CD4-positive, alpha-beta T cell treated with Interleukin-15 for 4 hours (primary cell): ENCODE measurements around the gene ATP2B3.

Source experiments
- DNase-seq: peaks from one replicate; pipeline ENCODE4 v3.0.0-alpha.2; 2020; ENCODE audit warnings: low spot score

The ATP2B3 gene

DNA sequence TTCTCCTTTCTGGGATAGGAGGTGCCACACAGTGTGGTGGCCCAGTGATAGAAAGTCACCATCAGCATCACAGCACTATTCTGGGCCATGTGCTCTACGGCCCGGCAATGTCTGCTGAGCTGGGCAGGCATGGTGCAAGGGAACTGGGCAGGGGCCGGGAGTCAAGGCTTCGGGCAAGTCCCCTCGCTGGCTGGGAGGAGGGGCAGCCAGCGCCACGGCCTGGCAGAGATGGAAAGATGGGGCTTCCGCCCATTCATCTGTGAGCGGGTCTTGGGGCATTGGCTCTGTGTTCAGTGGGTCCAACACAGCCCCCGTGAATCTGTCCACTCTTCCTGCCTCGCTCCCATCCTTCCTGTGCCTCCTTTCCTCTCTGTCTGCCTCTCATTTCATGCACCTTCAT is 7.1 kb upstream of the ATP2B3 start:
- no peak for DNase-seq

DNA sequence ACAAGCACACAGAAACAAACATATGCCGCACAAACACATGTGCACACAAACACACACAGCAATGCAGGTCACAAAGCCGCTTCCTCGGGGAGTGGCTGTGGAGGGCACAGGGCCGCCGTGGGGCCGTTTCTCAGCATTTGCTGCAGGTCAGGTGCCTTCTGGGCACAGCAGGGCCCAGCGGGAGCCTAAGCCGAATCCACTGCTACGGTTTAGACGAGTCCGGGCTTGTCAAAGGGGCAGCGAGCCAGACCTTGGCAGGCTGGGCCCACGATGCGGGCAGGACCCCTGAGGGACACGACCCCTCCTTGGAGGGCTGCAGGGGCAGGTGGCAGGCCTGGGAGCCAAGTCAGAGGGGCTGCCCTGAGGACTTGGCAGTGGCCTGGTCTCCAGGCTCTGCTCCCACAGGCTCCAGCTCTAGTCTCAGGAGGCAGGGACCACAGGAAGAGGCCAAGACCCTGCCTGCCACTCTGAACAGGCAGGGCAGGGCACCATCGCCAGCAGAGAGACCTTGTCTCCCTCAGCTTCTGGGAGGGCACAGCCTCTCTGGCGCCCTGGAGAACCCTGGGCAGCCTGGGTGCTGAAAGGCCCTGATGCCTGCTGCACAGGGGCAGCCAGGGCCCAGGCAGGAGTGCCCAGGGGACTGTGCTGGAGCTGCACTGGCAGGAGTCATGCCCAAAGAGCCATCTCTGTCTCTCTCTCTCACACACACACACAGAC is 5.5 kb upstream of the ATP2B3 start:
- DNase-seq, result no peak

DNA sequence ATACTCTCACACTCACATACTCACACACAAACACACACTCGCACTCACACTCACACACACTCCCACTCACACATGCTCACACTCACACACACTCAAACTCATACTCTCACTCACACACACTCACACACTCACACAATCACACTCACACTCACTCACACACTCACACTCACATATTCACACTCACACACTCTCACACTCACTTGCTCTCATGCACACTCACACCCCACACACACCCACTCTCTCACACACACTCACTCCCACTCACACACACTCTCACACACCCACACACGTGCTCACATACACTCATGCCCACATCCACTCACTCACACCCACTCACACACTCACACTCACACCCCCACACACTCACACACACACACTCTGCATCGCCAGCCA is 4.9 kb upstream of the ATP2B3 start:
- DNase-seq, result no peak

DNA sequence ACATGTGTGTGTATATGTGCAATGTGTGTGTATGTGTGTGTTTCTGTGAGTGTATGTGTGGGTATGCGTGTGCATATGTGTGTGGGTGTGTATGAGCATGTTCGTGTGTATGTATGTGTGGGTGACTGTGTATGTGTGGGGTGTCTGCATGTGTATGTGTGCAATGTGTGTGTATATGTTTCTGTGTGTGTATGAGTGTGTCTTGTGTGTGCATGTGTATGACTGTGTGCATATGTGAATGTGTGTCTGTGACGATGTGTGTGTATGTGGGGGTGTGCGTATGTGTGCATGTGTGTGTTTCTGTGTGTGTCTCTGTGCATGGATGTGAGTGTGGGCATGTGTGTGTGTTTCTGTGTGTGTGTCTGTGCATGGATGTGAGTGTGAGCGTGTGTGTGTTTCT is 4.2 kb upstream of the ATP2B3 start:
- DNase-seq, result no peak

DNA sequence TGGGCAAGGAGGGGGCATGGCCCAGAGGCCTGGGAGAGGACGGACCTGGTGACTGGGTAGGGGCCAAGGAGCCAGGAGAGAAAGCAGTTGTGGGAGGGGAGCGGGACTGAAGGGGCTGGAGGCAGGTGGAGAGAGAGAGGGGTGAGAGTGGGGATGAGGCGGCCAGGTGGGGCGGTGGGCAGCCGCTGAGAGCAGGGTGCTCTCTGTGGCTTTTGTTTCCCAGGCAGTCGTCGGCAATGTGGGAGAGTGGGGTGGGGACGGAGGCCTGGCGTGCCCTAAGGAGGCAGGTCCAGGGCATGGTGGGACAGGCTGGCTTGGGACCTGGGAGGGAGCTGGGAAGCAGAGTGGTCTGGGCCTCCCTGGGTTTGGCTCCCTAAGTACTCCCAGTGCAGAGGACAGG is 3.2 kb upstream of the ATP2B3 start:
- DNase-seq, result no peak

DNA sequence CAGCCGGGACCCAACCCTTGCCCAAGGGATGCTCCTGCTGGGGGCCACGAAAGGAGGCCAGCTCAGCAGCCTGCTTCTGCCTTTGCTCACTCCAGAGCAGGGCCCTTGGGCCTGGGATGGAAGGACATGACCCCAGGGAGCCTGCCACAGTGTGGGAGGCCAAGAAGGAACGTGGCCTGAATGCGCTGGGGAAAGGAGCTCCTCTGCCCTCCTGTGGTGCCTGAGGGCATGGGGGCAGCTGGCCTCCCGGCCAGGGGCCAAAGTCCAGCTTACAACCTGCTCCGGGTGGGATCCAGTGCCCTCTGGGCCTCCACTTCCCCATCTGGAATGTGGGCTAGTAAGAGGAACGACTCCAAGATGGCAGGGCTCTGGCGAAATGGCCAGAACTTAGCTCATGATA is 2.0 kb upstream of the ATP2B3 start:
- DNase-seq, result no peak

DNA sequence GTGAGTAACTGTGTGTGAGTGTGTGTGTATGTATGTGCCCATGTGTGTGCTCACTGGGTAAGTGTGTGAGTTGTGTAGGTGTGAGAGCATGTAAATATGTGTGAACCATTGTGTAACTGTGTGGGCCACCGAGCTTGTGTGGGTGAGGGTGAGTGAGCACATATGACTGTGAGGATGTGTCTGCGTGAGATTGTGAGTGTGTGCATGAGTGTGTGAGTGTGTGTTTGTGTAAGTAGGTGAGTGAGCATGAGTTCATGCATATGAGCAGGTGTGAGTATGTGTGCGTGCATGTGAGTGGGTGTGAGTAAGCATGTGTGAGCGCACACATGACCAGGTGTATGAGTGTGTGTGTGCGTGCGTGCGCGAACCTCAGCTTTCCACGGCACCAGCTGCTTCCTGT is 1.4 kb upstream of the ATP2B3 start:
- DNase-seq, result no peak

DNA sequence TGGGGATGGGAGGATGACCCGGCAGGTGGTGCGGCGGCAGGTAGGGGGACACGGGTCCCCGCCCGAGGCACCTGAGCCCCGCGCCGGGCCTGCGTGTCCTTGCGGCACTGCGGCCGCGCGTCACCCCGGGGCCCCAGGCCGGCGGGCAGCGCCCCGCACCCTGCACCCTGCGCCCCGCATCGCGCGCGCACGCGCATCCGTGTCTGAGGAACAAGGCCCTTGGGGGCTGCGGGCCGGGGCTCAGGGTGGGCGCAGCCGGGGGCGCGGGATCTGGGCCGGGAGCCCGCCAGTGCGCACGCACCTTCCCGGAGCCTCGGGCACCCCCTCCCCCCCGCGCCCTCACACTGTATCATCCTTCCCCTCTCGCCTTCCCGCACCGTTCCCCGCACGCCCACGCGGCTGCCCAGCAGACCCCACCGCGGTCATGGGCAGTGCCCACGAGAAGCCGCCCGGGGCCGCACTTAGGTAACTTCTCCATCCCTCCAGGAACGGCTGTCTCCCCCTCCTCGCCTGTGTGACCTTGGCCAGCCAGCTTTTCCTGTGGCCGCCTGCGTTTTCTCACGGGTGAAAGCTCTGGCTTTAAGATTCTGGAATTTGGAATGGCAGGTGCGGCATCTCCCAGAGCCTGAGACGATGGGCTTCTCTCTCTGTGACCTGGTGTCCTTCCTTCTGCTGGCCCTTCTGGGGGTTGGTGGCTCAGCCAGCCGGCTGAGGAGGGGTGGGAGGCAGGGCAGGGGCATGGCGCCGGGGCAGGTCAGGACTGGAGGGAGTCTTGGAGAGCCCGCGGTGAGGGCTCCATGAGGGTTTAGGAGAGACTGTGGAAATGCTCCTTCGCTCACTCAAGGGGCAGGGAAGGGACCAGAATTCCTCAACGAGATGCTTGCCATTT is 748 bp downstream of the ATP2B3 start:
- DNase-seq, result no peak

DNA sequence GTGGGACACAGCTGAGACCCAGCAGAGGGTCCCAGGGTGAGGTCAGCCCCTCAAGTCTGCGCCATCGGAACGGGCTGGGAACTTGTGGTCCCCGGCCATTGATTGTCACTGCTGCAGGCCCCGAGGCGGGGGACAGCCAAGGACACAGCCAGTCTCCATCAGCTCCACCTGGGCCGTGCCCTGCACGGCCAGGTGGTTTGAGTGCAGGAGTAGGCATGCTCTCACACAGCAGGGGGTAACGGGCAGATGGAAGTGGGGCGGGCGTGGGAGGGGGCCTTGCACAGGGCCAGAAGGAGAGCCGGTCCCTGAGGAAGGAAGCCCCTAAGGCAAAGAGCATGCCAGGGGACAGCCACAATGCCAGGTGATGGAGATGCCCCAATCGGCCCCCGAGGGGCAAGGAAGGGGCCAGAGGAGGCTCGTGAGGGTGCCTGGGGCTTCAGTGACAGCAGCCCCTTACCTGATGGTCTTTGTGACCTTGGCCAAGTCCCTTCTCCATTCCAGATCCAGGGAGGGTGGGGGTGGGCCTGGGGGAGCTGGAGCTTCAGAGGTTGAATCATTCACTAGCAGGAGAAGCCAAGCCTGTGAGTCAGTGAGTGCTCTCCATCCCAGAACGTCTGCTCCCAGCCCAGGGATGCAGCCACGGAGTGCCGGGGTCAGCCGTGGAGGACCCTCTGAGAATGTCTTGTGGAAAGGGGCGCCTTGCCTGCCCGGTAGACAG is 2.3 kb downstream of the ATP2B3 start:
- DNase-seq, result no peak

DNA sequence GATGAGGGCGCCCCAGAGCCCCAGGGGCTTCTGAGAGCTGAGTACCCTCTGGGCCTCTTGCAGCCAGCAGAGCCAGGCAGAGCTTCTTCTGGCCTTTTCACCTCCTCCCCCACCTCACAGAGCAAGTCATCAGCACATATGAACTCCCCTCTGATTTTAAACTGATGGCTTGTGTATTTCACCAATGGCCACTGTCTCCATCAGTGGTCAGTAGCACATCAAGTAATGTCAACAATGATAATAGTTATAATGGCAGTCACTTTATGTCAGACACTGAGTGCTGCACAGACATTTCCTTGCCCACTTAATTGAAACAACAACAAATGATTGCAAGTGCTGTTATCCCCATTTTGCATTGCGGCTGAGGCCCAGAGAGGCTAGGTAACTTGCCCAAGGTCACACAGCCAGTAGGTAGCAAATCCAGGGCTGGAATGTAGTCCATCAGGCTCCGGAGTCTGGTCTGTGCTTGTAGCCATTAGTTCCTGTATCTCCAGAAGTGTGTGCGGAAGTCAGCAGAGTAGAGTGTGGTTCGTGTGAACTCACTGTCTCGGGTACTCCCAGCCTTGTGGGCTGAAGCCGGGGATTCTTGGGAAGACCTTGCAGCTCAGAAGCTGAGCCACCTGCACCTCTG is 3.0 kb downstream of the ATP2B3 start:
- DNase-seq, result no peak

DNA sequence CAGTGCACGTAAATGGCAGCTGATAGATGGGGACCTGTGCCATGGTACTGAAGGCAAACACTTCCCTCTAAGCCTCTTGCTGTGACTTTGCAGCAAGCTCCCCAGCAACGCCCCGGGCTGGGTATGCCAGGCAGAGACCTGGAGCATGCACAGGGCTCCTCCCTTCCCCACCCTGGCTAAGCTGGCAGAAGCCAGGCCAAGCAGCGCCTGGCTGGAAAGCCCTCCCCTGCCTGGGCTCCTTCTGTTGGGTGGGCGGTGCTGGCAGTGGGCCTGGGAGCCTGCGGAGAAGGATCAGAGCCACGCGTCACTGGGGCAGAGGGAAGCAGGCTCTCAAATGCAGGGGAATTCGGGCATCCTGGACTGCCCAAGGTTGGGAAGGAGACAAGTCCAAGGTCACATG is 3.6 kb downstream of the ATP2B3 start:
- no peak for DNase-seq

DNA sequence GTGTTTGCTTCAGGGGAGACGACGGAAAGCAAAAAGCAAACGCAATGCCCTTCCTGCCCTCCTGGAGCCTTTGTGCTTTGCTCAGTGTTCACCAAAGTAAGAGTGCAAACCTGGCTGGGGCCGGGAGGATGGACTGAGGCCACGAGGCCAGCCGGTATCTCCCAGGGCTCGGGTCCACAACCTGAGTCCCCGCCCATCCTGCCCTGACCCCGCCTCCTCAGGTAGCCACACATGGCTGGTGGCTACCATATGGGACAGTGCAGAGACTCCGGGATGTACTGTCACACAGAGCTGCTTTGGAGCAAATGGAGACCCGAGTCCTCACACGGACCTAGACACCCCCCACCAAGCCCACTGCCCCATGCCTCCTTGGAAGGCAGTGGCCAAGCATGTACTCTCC is 4.8 kb downstream of the ATP2B3 start:
- no peak for DNase-seq

DNA sequence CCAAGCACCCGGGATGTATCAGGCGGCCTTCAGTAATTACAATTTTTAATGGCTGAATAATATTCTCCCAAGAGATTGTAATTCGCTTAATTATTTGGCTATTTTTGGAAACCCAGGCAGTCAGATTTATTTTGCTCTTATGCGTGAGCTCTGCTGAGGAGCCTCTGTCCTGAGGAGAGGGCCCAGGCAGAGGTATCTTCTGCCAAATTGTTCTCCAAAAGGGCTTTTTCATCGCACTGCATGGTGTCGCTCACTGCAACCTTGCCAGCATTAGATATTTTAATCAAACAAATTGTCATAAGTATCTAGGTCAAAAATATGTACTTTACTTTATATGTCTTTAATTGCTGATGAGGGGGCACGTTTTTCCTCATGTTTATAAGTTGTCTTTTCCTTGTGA is 5.8 kb downstream of the ATP2B3 start:
- no peak for DNase-seq

DNA sequence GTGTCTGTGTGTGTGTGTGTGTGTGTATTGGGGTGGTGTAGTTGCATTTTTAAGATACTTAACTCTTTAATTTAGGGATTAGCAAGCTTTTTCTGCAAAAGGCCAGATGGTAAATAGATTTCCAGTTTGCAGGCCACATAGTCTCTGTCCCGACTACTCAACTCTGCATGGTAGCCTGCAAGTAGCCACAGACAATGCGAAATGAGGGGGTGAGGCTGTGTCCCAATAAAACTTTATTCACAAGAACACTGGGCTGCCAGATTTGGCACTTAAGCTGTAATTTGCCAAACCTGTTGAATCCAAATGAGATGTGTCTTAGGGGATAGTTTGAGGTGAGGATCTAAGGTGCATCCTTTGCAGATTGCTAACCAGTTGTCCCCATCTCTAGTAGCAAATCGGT is 6.8 kb downstream of the ATP2B3 start:
- DNase-seq, result no peak

DNA sequence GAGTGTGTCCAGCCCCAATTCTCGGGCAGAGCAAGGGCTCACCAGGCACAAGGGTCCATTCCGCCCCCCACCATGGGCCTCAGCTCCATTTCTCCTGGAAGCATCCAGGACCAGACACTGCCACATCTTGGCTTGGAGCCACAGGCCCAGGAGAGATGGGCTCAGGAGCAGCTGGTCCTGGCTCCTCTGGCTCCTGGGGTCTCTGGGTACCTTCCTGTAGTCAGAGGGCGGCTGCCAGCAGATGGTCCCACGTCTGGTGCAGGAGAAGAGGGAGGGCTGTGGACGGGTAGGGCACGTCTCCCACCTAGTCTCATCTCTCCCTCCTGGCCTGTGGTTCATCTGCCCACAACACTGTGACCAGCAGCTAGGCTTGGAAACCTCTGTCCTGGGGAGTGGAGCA is 8.0 kb downstream of the ATP2B3 start:
- no peak for DNase-seq

DNA sequence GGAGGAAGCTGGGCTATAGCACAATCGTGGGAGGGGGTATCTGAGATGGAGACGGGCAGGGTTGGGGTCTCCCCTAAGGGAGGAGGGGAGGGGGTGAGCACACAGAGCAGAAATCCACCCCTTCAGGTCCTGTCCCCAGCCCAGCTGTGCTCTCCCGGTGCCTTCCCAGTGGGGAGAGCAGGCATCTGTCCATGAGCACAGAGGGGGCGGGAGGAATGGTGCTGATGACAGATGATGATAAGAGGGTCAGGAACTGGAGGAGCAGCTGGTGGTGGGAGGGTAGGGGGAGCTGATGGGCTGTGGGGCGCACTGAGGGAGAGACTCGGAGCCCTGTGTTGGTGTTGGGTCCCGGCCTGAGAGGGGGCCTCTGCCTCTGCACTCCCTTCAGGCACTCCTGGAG is 8.6 kb downstream of the ATP2B3 start:
- no peak for DNase-seq

DNA sequence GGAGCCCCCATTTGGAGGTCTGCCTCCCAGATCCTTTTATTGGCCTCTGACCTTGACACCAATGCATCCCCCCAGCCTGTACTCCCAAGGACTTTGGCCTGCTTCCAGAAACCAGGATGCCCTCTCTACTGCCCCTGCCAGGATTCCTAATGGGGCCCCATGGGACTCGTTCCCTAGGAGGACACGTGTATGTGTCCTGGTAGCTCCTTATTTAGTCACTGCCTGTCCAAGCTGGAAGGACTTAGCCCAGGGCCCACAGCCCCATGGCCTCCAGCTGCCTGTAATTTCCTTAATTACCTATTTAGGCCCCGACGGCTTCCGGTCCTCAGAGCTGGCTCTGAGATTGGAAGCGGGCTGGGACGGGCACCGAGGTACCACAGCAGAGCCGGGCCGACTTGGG is 9.4 kb downstream of the ATP2B3 start:
- no peak for DNase-seq

DNA sequence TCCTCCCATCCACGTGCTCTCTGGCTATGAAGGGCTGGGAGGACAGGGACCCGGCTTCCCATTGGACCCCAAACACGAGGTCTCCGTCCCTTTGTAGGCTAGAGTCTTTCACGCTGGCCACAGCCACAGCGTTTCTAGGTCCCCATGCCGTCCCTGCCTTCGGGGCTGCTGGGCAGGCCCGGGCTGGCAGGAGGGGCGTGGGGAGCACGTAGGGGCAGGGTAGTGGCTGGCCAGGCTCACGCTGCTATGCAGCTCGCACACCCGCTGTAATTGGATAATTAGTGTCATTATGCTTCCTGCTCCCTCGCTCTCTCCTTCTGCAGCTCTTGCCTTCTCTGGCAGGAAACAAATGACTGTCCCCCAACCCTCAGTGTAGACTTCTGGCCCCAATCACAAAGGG is 9.8 kb downstream of the ATP2B3 start:
- DNase-seq, result no peak

DNA sequence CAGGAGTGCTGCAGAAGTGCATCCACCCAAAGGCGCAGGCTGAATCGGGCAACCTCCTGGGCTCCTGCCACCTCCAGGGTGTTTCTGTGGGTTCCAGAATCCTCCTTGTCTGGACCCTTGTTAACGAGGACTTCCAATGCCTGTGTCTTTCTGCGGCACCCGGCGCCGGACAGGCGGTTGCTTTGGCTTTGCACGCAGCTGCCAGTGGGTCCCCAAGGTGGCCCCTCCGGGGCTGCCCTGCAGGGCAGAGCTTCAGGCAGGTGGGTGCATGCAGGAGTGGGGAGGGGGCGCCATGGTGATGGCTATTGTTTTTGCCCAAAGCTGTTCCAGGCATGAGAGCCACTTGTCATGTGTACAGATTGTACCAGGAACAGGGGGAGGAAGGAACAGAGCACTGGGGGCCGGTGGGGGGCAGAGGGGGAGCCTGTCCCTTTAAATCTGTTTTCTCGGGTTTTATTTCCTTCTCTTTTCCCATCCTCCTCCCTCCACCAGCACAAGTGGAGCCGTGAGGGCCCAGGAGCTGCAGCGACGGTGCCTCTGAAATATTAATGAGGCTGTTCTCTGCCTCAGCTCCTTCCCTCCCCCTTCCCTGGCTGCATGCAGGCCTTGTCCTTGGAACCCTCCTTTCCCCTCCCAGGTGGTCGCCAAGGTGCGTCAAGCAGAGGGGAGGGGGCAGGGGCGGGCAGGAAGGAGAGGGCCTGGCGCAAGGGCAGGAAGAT is 13.1 kb downstream of the ATP2B3 start:
- no peak for DNase-seq

DNA sequence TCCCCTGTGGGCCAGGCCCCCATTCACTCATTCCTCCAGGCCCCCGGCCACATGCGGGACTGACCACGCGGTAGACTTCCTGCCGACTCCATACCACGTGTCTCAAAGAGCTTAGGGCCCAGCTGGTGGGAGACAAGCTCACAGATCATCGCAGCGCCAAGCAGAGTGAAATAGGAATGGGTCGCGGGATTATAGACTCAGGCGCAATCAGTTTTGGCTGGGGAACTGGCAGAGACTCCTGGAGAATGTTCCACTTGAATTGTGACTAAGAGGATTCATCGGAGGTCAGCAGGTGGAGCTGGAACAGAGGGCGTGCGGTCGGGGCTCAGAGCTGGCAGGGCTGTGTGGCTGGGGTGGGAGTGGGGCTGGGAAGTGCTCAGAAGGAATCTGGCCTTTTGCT is 15.6 kb downstream of the ATP2B3 start:
- no peak for DNase-seq

DNA sequence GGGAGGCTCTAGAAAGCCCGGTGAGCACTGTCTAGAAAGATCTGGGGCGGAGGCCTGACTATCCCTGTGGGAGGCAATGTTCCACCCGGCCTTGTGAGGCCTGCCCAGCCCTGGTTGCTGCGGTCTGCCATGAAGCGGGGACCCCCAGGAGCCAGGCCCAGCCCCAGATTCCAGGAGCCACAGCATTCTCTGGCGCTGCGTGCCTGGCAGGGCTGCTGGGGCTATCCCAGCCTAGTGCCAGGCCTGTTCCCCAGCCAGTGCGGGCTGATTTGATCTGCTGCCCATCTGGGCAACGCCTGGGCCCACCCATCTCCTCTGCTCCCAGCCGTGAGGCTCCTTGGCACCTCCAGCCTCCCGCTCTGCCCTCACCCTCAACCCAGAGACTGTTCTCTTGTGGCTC is 19.6 kb downstream of the ATP2B3 start:
- no peak for DNase-seq
